Body of pancreas (tissue), 4 donors: ENCODE results near the gene OR52E1.

Experiments
- POLR2A ChIP-seq, 3 donors: fragments of 450-650 bp; IDR thresholded peaks; one replicate each; pipeline ENCODE4 v1.6.1; 2016; ENCODE audit warnings: antibody characterized with exemption in 3 of 3, mild to moderate bottlenecking in 2 of 3
- TF ChIP-seq, protein P1 (sequence below), 7 experiments: fragments of 450-650 bp in 4 of 7; fragments of 200-600 bp in 3 of 7; sonication (generic) in 3 of 7; IDR thresholded peaks; one replicate each; pipeline ENCODE4 v1.5.1; 2016 to 2019; ENCODE audit warnings: antibody characterized with exemption in 7 of 7

DNA sequence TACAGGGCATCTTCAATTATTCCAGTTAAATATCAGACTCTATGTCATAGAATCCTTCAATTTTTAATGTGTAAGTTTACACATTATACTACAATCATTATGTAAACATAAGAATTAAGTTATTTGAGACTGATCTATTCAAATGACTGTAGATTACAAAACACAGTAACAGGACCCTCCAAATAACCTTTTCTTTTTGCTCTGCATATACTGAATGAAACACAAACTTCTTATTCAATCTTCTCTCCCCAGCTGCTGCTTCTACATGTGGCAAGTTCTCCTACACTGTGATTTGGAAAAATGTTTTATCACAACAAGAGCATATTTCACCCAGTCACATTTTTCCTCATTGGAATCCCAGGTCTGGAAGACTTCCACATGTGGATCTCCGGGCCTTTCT is 23.1 kb upstream of the OR52E1 start, which contains the start of gene OR52J3:
- TF ChIP-seq, protein P1, sequence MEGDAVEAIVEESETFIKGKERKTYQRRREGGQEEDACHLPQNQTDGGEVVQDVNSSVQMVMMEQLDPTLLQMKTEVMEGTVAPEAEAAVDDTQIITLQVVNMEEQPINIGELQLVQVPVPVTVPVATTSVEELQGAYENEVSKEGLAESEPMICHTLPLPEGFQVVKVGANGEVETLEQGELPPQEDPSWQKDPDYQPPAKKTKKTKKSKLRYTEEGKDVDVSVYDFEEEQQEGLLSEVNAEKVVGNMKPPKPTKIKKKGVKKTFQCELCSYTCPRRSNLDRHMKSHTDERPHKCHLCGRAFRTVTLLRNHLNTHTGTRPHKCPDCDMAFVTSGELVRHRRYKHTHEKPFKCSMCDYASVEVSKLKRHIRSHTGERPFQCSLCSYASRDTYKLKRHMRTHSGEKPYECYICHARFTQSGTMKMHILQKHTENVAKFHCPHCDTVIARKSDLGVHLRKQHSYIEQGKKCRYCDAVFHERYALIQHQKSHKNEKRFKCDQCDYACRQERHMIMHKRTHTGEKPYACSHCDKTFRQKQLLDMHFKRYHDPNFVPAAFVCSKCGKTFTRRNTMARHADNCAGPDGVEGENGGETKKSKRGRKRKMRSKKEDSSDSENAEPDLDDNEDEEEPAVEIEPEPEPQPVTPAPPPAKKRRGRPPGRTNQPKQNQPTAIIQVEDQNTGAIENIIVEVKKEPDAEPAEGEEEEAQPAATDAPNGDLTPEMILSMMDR (IDR thresholded peaks at IDR 0.05): no peak
- TF ChIP-seq POLR2A (IDR thresholded peaks at IDR 0.05): no peak
